Measurements from ENCODE around the gene TRMT10A.

DNA sequence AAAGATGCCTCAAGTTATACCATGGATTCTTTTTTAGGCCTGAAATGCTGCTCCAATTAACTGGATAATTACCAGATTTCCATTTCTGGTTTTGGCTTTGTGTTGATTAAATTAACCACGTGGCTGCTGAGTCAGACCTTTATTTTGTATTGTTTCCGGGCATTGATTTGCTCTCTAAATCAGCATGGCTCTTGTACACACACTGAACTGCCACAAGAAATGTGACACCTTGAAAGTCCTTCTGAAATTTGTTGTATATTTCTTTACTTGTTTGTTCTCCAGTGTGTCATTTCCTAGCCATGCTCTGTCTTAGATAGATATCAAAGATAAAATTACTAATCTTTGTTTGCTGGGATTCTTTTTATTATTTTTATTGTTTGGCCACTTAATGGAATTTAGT, 22.5 kb upstream of the TRMT10A start:
- TF ChIP-seq, protein P1, sequence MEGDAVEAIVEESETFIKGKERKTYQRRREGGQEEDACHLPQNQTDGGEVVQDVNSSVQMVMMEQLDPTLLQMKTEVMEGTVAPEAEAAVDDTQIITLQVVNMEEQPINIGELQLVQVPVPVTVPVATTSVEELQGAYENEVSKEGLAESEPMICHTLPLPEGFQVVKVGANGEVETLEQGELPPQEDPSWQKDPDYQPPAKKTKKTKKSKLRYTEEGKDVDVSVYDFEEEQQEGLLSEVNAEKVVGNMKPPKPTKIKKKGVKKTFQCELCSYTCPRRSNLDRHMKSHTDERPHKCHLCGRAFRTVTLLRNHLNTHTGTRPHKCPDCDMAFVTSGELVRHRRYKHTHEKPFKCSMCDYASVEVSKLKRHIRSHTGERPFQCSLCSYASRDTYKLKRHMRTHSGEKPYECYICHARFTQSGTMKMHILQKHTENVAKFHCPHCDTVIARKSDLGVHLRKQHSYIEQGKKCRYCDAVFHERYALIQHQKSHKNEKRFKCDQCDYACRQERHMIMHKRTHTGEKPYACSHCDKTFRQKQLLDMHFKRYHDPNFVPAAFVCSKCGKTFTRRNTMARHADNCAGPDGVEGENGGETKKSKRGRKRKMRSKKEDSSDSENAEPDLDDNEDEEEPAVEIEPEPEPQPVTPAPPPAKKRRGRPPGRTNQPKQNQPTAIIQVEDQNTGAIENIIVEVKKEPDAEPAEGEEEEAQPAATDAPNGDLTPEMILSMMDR (IDR thresholded peaks at IDR 0.05) = no peak
- no peak for TF ChIP-seq POLR2A (IDR thresholded peaks at IDR 0.05)
- no peak for TF ChIP-seq EP300 (IDR thresholded peaks at IDR 0.05)
- TF ChIP-seq POLR2AphosphoS5 (IDR thresholded peaks at IDR 0.05) = no peak

Data from sigmoid colon (tissue), 4 donors.